SU-DHL-6 (cell line): ENCODE measurements around the gene FGD5.

Experiments used
- H2AFZ ChIP-seq: fragments of 200-600 bp; sonication (generic); 2 replicates; pipeline ENCODE4 v1.6.1; 2014; ENCODE audit warnings: low read depth, mild to moderate bottlenecking, moderate library complexity, mixed read lengths, antibody characterized with exemption, low read length; ENCODE audit not compliant: severe bottlenecking
- H3F3A ChIP-seq: fragments of 200-600 bp; shearing (Covaris generic); 2 replicates; pipeline ENCODE4 v1.6.0; 2016; ENCODE audit warnings: antibody characterized with exemption, mild to moderate bottlenecking; ENCODE audit not compliant: insufficient read depth
- H3K27ac ChIP-seq: fragments of 200-600 bp; sonication (generic); 2 replicates; pipeline ENCODE4 v1.5.1; 2016; ENCODE audit warnings: low read depth, mild to moderate bottlenecking, low read length, moderate library complexity, mixed read lengths
- H3K27me3 ChIP-seq: fragments of 200-600 bp; sonication (generic), shearing (Covaris generic); 2 replicates; pipeline ENCODE4 v1.6.0; 2014; ENCODE audit warnings: mild to moderate bottlenecking, low read length
- H3K36me3 ChIP-seq: fragments of 200-600 bp; sonication (generic); 2 replicates; pipeline ENCODE4 v1.6.1; 2014; ENCODE audit warnings: mild to moderate bottlenecking, low read length, mixed read lengths
- H3K4me2 ChIP-seq: fragments of 300-600, 200-600 bp; shearing (Covaris generic), sonication (generic); 2 replicates; pipeline ENCODE4 v1.6.0; 2014; ENCODE audit warnings: low read length, low read depth, mild to moderate bottlenecking; ENCODE audit not compliant: poor library complexity, severe bottlenecking
- H3K4me3 ChIP-seq: fragments of 200-600 bp; sonication (generic); 2 replicates; pipeline ENCODE4 v1.5.1; 2014; ENCODE audit warnings: antibody characterized with exemption, low read length, mild to moderate bottlenecking, mixed read lengths; ENCODE audit not compliant: insufficient read depth, poor library complexity, severe bottlenecking
- H3K79me2 ChIP-seq: fragments of 200-600 bp; sonication (generic); 2 replicates; pipeline ENCODE4 v1.6.1; 2014; ENCODE audit warnings: mild to moderate bottlenecking, low read length, moderate library complexity; ENCODE audit not compliant: insufficient read depth
- H3K9ac ChIP-seq: fragments of 200-600 bp; sonication (generic); 2 replicates; pipeline ENCODE4 v1.7.0; 2014; ENCODE audit warnings: mild to moderate bottlenecking, low read length
- H3K9me2 ChIP-seq: fragments of 200-600 bp; sonication (generic); replicated peaks from 2 replicates; pipeline ENCODE4 v1.6.1; 2014; ENCODE audit warnings: low read length; ENCODE audit not compliant: insufficient read depth
- H3K9me3 ChIP-seq: fragments of 200-600 bp; sonication (generic); 2 replicates; pipeline ENCODE4 v1.6.1; 2014; ENCODE audit warnings: low read length, mixed read lengths; ENCODE audit not compliant: insufficient read depth
- H4K20me1 ChIP-seq: fragments of 200-600 bp; sonication (generic); 2 replicates; pipeline ENCODE4 v1.6.1; 2014; ENCODE audit warnings: low read depth, mild to moderate bottlenecking, antibody characterized with exemption, low read length, moderate library complexity, mixed read lengths
- CTCF ChIP-seq: fragments of 200-600 bp; sonication (generic); IDR thresholded peaks from one replicate; pipeline ENCODE4 v1.5.1; 2017; ENCODE audit warnings: antibody characterized with exemption, mild to moderate bottlenecking, low read length, moderate library complexity; ENCODE audit not compliant: insufficient read depth, poor library complexity, severe bottlenecking
- EZH2phosphoT487 ChIP-seq: fragments of 200-600 bp; sonication (generic), shearing (Covaris generic); conservative IDR thresholded peaks from 2 replicates; pipeline ENCODE4 v1.6.1; 2018; ENCODE audit warnings: mild to moderate bottlenecking, antibody characterized with exemption, low read length, moderate library complexity, mixed read lengths

Gene FGD5

GRCh38 chr3:14792691-14793121 is 26.1 kb upstream of the FGD5 start:
- no peak overlapping the region for H3K27ac ChIP-seq
- no peak overlapping the region for H2AFZ ChIP-seq
- H3F3A ChIP-seq, result no peaks in the 10 kb centered on the region
- H3K79me2 ChIP-seq, result no peaks in the 10 kb centered on the region
- TF ChIP-seq CTCF, result no peak
- TF ChIP-seq EZH2phosphoT487, result no peak
- no peaks in the 10 kb centered on the region for H3K9me2 ChIP-seq
- no peak overlapping the region for H3K9ac ChIP-seq
- H3K36me3 ChIP-seq, result no peaks in the 10 kb centered on the region
- H3K4me2 ChIP-seq, result no peak overlapping the region
- H3K4me3 ChIP-seq, result no peak overlapping the region
- H4K20me1 ChIP-seq, result no peaks in the 10 kb centered on the region
- no peaks in the 10 kb centered on the region for H3K9me3 ChIP-seq
- H3K27me3 ChIP-seq, result no peaks in the 10 kb centered on the region

GRCh38 chr3:14793126-14793857 is 25.5 kb upstream of the FGD5 start:
- Histone ChIP-seq H3F3A (no peaks in the 10 kb centered on the region), H3K9me2 (no peaks in the 10 kb centered on the region), H2AFZ (no peak overlapping the region), H3K4me3 (no peak overlapping the region), H3K27me3 (no peaks in the 10 kb centered on the region), H3K9ac (no peak overlapping the region), H3K9me3 (no peaks in the 10 kb centered on the region), H3K4me2 (no peak overlapping the region), H4K20me1 (no peaks in the 10 kb centered on the region), H3K36me3 (no peaks in the 10 kb centered on the region), H3K79me2 (no peaks in the 10 kb centered on the region), H3K27ac (no peak overlapping the region)
- TF ChIP-seq CTCF (no peak), EZH2phosphoT487 (no peak)

- Histone ChIP-seq H3K27me3 (no peaks in the 10 kb centered on the region), H3K4me2 (no peak overlapping the region), H3K4me3 (no peak overlapping the region), H3K9me2 (no peaks in the 10 kb centered on the region), H4K20me1 (no peaks in the 10 kb centered on the region), H3K79me2 (no peaks in the 10 kb centered on the region), H3K36me3 (no peaks in the 10 kb centered on the region), H3K9ac (no peak overlapping the region), H2AFZ (no peak overlapping the region), H3K9me3 (no peaks in the 10 kb centered on the region), H3F3A (no peaks in the 10 kb centered on the region), H3K27ac (no peak overlapping the region)
- TF ChIP-seq CTCF (no peak), EZH2phosphoT487 (no peak)
Observed at GRCh38 chr3:14793858-14794234, 24.9 kb upstream of the FGD5 start.
